Osteocyte (in vitro differentiated cells): ENCODE data around the gene SMPDL3A. TPM values are rescaled to one million over a fixed set of nuclear protein-coding genes. Genes with fewer than 3 reads are reported as not detected.

Experiments
- DNase-seq: peaks from one replicate; pipeline ENCODE4 v3.0.0; 2021; ENCODE audit warnings: mixed read lengths; ENCODE audit not compliant: unreplicated experiment; ENCODE audit errors: extremely low spot score
- H3K27ac Mint-ChIP-seq: one replicate; pipeline ENCODE4 v1.8.0; 2021; ENCODE audit warnings: mild to moderate bottlenecking, mixed read lengths; ENCODE audit not compliant: unreplicated experiment
- H3K27me3 Mint-ChIP-seq: one replicate; pipeline ENCODE4 v1.8.0; 2021; ENCODE audit warnings: mixed read lengths; ENCODE audit not compliant: unreplicated experiment
- H3K36me3 Mint-ChIP-seq: one replicate; pipeline ENCODE4 v1.8.0; 2021; ENCODE audit warnings: mixed read lengths; ENCODE audit not compliant: unreplicated experiment
- H3K4me1 Mint-ChIP-seq: one replicate; pipeline ENCODE4 v1.8.0; 2021; ENCODE audit warnings: mixed read lengths; ENCODE audit not compliant: unreplicated experiment
- H3K4me3 Mint-ChIP-seq: one replicate; pipeline ENCODE4 v1.8.0; 2021; ENCODE audit warnings: mild to moderate bottlenecking, moderate library complexity, mixed read lengths; ENCODE audit not compliant: unreplicated experiment
- H3K9me3 Mint-ChIP-seq: one replicate; pipeline ENCODE4 v1.8.0; 2021; ENCODE audit warnings: mixed read lengths; ENCODE audit not compliant: unreplicated experiment
- CTCF ChIP-seq: fragments of 200-600 bp; sonication (generic); IDR thresholded peaks from 2 replicates; pipeline ENCODE4 v1.5.0; 2021; ENCODE audit warnings: antibody characterized with exemption, mild to moderate bottlenecking, moderate library complexity
- total RNA-seq: library from RNA; stranded (reverse); gene quantifications from 2 replicates; pipeline ENCODE4 v1.2.1, GENCODE V29; 2021

SMPDL3A gene
- total RNA-seq, 1 donor from 2014 or later = 14.6 TPM

GRCh38 chr6:122845916-122846612 lies 57.0 kb downstream of the SMPDL3A start:
- no peak for TF ChIP-seq CTCF
- Mint-ChIP-seq H3K4me3 (peak overlapping the region; percentile 19), H3K36me3 (no peaks in the 10 kb centered on the region), H3K4me1 (peaks cover 11% of the 10 kb centered on the region), H3K27ac (peak overlapping the region; percentile 70), H3K9me3 (no peaks in the 10 kb centered on the region), H3K27me3 (peaks cover 6% of the 10 kb centered on the region)
- no peak for DNase-seq

- H3K4me1 Mint-ChIP-seq = no peaks in the 10 kb centered on the region
- no peaks in the 10 kb centered on the region for H3K9me3 Mint-ChIP-seq
- H3K27ac Mint-ChIP-seq = no peak overlapping the region
- H3K4me3 Mint-ChIP-seq = no peak overlapping the region
- no peak for TF ChIP-seq CTCF
- no peaks in the 10 kb centered on the region for H3K36me3 Mint-ChIP-seq
- no peak for DNase-seq
- peaks cover 29% of the 10 kb centered on the region for H3K27me3 Mint-ChIP-seq
Observed at GRCh38 chr6:122853259-122853995, 64.4 kb downstream of the SMPDL3A start.

Other genes with a start within 250 kb of the SMPDL3A start
- 28.7 and 35.0 TPM in 2 replicates for gene PKIB, start 178.9 kb upstream of the SMPDL3A start, total RNA-seq
- gene FABP7, start 9.5 kb upstream of the SMPDL3A start, total RNA-seq = not detected in 2 replicates
- gene CLVS2, start 207.0 kb downstream of the SMPDL3A start, total RNA-seq = not detected in 2 replicates